Bone marrow (tissue), 2 donors: Measurements from ENCODE around the gene JMJD8.
"Not testable (repeated sequence)": the region's sequence is repeated elsewhere in the genome, so short reads cannot be mapped to it uniquely, and the experiment has no call there.

ENCODE experiments used
- DNase-seq, 2 donors: peaks; one replicate each; lab custom pipeline; 2025; lab: John Stamatoyannopoulos, UW

Gene JMJD8

GRCh38 chr16:708959-709358 lies 24.8 kb upstream of the JMJD8 start:
- DNase-seq = no peak

- DNase-seq = no peak
Observed at GRCh38 chr16:708019-708418, 23.9 kb upstream of the JMJD8 start.

- no peak for DNase-seq
Observed at GRCh38 chr16:707062-707538, 23.0 kb upstream of the JMJD8 start.

GRCh38 chr16:706189-707061 lies 22.3 kb upstream of the JMJD8 start:
- no peak for DNase-seq

- DNase-seq = no peak
Observed at GRCh38 chr16:705431-706188, 21.5 kb upstream of the JMJD8 start, which contains the start of gene FBXL16. Gene FBXL16, minus strand, starts transcription at chr16:705801. Its CDS starts 8,396 bp downstream, at chr16:697405.

GRCh38 chr16:704552-705380 lies 20.6 kb upstream of the JMJD8 start:
- DNase-seq = no peak

- DNase-seq = no peak
Observed at GRCh38 chr16:704047-704446, 19.9 kb upstream of the JMJD8 start.

GRCh38 chr16:703406-703805 lies 19.3 kb upstream of the JMJD8 start:
- DNase-seq = no peak

- DNase-seq = no peak
Observed at GRCh38 chr16:702341-702740, 18.2 kb upstream of the JMJD8 start.

- DNase-seq = no peak
Observed at GRCh38 chr16:700684-701584, 16.8 kb upstream of the JMJD8 start.

GRCh38 chr16:698911-699671 lies 15.0 kb upstream of the JMJD8 start:
- DNase-seq = no peak

- DNase-seq = no peak
Observed at GRCh38 chr16:695355-696089, 11.4 kb upstream of the JMJD8 start.

- DNase-seq = no peak
Observed at GRCh38 chr16:694863-695354, 10.8 kb upstream of the JMJD8 start.

GRCh38 chr16:694187-694862 lies 10.2 kb upstream of the JMJD8 start:
- DNase-seq = no peak

GRCh38 chr16:693766-694165 lies 9.6 kb upstream of the JMJD8 start:
- DNase-seq = no peak

- no peak for DNase-seq
Observed at GRCh38 chr16:693364-693763, 9.2 kb upstream of the JMJD8 start.

GRCh38 chr16:692356-693108 lies 8.4 kb upstream of the JMJD8 start:
- DNase-seq = no peak

- not testable (repeated sequence) for DNase-seq
Observed at GRCh38 chr16:691242-691641, 7.1 kb upstream of the JMJD8 start.
